Fibroblast of the conjunctiva (primary cell): Measurements from ENCODE around the gene GABBR2.

ENCODE experiments used
- DNase-seq: peaks from one replicate; pipeline ENCODE4 v3.0.0-alpha.2; 2010; ENCODE audit warnings: low read depth

Gene GABBR2

GRCh38 chr9:98254228-98255060 is 454.3 kb downstream of the GABBR2 start:
- no peak for DNase-seq

GRCh38 chr9:98253565-98253964 is 455.2 kb downstream of the GABBR2 start:
- DNase-seq, result no peak

- DNase-seq, result peak; percentile 30
These were observed 457.2 kb downstream of the GABBR2 start for GRCh38 chr9:98251551-98251950.

GRCh38 chr9:98249771-98250170 is 459.0 kb downstream of the GABBR2 start:
- no peak for DNase-seq

- peak; percentile 61 for DNase-seq
These were observed 459.8 kb downstream of the GABBR2 start for GRCh38 chr9:98248737-98249474.

DNA sequence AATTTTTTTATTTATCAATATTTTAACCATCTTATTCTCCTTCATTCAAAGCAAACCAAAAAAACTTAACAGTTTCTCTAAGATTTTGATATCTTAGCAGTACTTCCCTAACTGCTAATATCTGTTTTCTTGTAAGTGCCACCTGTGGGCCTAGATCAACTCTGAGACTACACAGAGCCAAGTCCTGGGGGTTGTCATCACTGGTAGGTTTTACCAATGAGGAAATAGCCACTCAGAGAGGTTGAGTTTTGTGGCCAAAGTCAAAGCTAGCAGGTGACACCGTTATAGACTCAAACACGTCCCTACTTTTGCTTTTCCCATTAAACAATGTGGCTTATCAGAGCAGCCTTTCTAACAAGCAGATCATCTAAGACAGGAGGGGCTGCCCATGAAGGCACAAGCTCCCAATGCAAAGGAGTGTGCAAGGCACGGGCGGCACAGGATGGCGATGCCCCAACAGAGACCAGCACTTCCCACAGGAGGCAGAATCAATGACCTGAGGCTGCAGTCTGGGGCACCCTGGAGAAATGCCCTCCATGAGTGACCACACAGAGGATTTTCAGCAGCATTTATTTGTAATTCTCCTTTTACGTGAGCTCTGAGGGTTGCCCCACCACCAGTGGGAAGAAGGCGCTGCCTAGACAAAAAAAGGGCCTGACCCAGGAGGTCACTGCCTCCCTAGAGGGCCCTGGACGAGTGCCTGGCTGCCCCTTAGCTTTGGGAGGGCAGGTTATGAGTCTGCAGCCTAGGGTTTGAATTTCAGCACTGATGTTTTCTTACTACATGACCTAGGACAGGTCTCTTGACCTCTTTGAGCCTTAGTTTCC is 460.7 kb downstream of the GABBR2 start:
- no peak for DNase-seq

GRCh38 chr9:98242426-98242825 is 466.3 kb downstream of the GABBR2 start:
- no peak for DNase-seq

- DNase-seq, result no peak
These were observed 467.1 kb downstream of the GABBR2 start for GRCh38 chr9:98241357-98242300.

DNA sequence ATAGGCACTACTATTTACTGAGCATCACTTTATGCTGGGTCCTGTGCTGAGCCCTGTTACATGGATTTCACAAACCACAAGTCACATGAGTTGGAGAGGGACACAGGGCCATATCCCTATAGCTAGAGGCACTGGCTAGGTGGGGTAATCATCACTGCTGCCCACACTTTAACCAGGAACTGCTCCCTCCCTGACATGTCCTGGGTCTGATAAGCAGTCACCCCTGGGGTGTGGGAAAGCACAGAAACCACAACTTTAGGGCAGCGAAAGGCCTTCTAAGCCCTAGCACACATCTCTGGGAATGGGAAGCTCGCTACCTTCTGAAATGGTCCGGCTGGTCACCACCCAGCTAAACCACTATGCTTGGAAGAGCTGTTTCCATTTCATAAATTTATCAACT is 468.3 kb downstream of the GABBR2 start:
- no peak for DNase-seq
